ENCODE measurements around the gene ABCG8.

- TF ChIP-seq, protein P1, sequence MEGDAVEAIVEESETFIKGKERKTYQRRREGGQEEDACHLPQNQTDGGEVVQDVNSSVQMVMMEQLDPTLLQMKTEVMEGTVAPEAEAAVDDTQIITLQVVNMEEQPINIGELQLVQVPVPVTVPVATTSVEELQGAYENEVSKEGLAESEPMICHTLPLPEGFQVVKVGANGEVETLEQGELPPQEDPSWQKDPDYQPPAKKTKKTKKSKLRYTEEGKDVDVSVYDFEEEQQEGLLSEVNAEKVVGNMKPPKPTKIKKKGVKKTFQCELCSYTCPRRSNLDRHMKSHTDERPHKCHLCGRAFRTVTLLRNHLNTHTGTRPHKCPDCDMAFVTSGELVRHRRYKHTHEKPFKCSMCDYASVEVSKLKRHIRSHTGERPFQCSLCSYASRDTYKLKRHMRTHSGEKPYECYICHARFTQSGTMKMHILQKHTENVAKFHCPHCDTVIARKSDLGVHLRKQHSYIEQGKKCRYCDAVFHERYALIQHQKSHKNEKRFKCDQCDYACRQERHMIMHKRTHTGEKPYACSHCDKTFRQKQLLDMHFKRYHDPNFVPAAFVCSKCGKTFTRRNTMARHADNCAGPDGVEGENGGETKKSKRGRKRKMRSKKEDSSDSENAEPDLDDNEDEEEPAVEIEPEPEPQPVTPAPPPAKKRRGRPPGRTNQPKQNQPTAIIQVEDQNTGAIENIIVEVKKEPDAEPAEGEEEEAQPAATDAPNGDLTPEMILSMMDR (IDR thresholded peaks at IDR 0.05) = no peak
- no peak for TF ChIP-seq POLR2A (IDR thresholded peaks at IDR 0.05)
These were observed 20.0 kb upstream of the ABCG8 start for GRCh38 chr2:43818761-43819160.
